Loucy (cell line): ENCODE results near the gene TRIM41.

Source experiments
- EZH2phosphoT487 ChIP-seq: fragments of 200-600 bp; IDR thresholded peaks from 2 replicates; pipeline ENCODE4 v1.6.1; 2018; ENCODE audit warnings: antibody characterized with exemption, mild to moderate bottlenecking, moderate library complexity, borderline replicate concordance
- TF ChIP-seq, protein P1 (sequence below): fragments of 200-600 bp; sonication (generic); conservative IDR thresholded peaks from 2 replicates; pipeline ENCODE4 v1.5.1; 2014; ENCODE audit warnings: mild to moderate bottlenecking, antibody characterized with exemption, low read length

DNA sequence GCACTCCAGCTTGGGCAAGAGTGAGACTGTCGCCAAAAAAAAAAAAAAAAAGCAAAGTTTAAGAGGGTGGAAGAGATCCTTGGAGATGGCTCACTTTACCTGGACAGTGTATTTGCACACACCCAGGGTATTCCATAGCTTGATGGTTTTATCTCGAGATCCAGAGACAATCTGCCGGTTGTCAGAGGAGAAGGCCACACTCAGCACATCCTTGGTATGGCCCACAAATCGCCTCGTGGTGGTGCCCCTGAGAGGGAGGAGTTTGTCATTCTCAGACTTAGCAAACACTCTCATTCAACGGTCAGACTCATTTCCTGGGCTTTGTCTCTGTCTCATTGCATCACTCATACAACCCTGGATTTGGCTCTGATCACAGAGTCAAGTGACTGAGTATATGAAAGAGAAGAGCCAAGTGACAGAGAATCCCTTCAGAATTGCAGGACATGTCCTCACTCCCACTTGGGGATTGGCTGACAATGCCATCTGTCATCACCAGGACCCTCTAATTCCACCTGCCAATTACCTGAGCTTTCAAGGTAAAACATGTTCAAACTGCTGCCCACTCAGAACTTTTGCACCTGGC lies 18.4 kb downstream of the TRIM41 start:
- TF ChIP-seq, protein P1, sequence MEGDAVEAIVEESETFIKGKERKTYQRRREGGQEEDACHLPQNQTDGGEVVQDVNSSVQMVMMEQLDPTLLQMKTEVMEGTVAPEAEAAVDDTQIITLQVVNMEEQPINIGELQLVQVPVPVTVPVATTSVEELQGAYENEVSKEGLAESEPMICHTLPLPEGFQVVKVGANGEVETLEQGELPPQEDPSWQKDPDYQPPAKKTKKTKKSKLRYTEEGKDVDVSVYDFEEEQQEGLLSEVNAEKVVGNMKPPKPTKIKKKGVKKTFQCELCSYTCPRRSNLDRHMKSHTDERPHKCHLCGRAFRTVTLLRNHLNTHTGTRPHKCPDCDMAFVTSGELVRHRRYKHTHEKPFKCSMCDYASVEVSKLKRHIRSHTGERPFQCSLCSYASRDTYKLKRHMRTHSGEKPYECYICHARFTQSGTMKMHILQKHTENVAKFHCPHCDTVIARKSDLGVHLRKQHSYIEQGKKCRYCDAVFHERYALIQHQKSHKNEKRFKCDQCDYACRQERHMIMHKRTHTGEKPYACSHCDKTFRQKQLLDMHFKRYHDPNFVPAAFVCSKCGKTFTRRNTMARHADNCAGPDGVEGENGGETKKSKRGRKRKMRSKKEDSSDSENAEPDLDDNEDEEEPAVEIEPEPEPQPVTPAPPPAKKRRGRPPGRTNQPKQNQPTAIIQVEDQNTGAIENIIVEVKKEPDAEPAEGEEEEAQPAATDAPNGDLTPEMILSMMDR: peak; percentile 14; the same call in 1 of the 2 replicates
- no peak for TF ChIP-seq EZH2phosphoT487
